Endodermal cell (in vitro differentiated cells): Measurements from ENCODE around the gene DEDD2. TPM values are rescaled to one million over a fixed set of nuclear protein-coding genes. Genes with fewer than 3 reads are reported as not detected.

Source experiments
- DNase-seq: peaks from one replicate; pipeline ENCODE4 v3.0.0-alpha.2; 2017
- H3K27ac ChIP-seq: 2 replicates; pipeline ENCODE4 v1.5.1; 2013; ENCODE audit warnings: mild to moderate bottlenecking, low read depth, low read length, moderate library complexity
- H3K27me3 ChIP-seq: 2 replicates; pipeline ENCODE4 v1.6.1; 2013; ENCODE audit warnings: mild to moderate bottlenecking, low read length, moderate library complexity; ENCODE audit not compliant: insufficient read depth, control insufficient read depth, poor library complexity, severe bottlenecking
- H3K36me3 ChIP-seq: 2 replicates; pipeline ENCODE4 v1.7.0; 2013; ENCODE audit warnings: mild to moderate bottlenecking, low read length, moderate library complexity; ENCODE audit not compliant: control insufficient read depth, insufficient read depth
- H3K4me1 ChIP-seq: one replicate; pipeline ENCODE4 v1.7.0; 2013; ENCODE audit warnings: low read length; ENCODE audit not compliant: control insufficient read depth, insufficient read depth
- H3K4me3 ChIP-seq: 2 replicates; pipeline ENCODE4 v1.5.1; 2013; ENCODE audit warnings: mild to moderate bottlenecking, low read length, moderate library complexity
- H3K9ac ChIP-seq: 2 replicates; pipeline ENCODE4 v1.6.1; 2013; ENCODE audit warnings: mild to moderate bottlenecking, low read length, moderate library complexity; ENCODE audit not compliant: poor library complexity, severe bottlenecking; ENCODE audit errors: extremely low read depth
- H3K9me3 ChIP-seq: 2 replicates; pipeline ENCODE4 v1.6.1; 2013; ENCODE audit warnings: mild to moderate bottlenecking, low read length, moderate library complexity; ENCODE audit not compliant: control insufficient read depth
- H3K27ac Mint-ChIP-seq: 2 replicates; pipeline ENCODE4 v1.8.0; 2020; ENCODE audit warnings: mixed read lengths
- H3K27me3 Mint-ChIP-seq: 2 replicates; pipeline ENCODE4 v1.8.0; 2021; ENCODE audit warnings: mild to moderate bottlenecking, mixed read lengths; ENCODE audit not compliant: insufficient read depth
- H3K36me3 Mint-ChIP-seq: 2 replicates; pipeline ENCODE4 v1.8.0; 2020; ENCODE audit warnings: low read depth, mixed read lengths
- H3K4me1 Mint-ChIP-seq: 2 replicates; pipeline ENCODE4 v1.8.0; 2020; ENCODE audit warnings: mixed read lengths
- H3K4me3 Mint-ChIP-seq: 2 replicates; pipeline ENCODE4 v1.8.0; 2020; ENCODE audit warnings: mild to moderate bottlenecking, moderate library complexity, mixed read lengths
- H3K9me3 Mint-ChIP-seq: 2 replicates; pipeline ENCODE4 v1.8.0; 2020; ENCODE audit warnings: mild to moderate bottlenecking, mixed read lengths
- CTCF ChIP-seq: fragments of 200-600 bp; sonication (generic); conservative IDR thresholded peaks from 2 replicates; pipeline ENCODE4 v1.5.0; 2021; ENCODE audit warnings: antibody characterized with exemption, mild to moderate bottlenecking
- WGBS, 2 experiments: methylation state at CpG; one replicate each; pipeline versions ENCODE4 v1.1.5 to v1.1.7; 2013; ENCODE audit warnings: missing lambda C conversion rate in 2 of 2, mixed read lengths in 1 of 2; ENCODE audit not compliant: insufficient coverage in 1 of 2, insufficient read length in 1 of 2; 5-methylcytosine and 5-hydroxymethylcytosine counted together
- total RNA-seq, 2 donors: library from RNA; stranded (reverse); fragmentation: NEBNext Ultra II Directional in 1 of 2; extraction: Animal tissue kit (Norgen Biotek cat#: 25700) in 1 of 2; gene quantifications; 2 replicates in 1 of 2; 3 replicates in 1 of 2; pipeline ENCODE4 v1.2.1, GENCODE V29; 2021

DEDD2 gene
- total RNA-seq, 2 donors from 2014 or later, result 25.8 to 28.0 TPM

DNA sequence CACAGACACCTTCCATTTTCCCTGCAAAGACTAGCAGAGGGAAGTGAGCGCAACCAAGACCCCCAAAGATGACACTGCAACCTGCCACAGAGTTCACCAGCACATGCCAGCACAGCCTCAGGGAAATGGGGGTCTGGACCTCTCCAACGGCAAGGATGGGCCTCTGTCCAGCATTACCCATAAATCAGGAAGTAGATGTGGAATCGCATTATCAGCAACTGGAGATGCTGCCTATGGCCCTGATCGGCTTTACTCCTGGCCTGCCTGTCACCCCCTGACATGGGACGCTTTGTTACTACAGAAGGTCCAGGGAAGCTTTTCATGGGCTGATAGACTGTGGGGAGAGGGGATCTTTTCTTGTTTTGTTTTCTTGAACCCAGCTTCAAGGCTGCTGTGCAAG lies 43.8 kb downstream of the DEDD2 start:
- Histone ChIP-seq H3K4me1 (no peaks in the 10 kb centered on the region), H3K36me3 (no peaks in the 10 kb centered on the region), H3K27ac (no peak overlapping the region), H3K9ac (no peak overlapping the region), H3K27me3 (peaks cover 65% of the 10 kb centered on the region), H3K4me3 (no peak overlapping the region), H3K9me3 (no peaks in the 10 kb centered on the region)
- peaks cover 47% of the 10 kb centered on the region for H3K27me3 Mint-ChIP-seq
- H3K36me3 Mint-ChIP-seq, result no peaks in the 10 kb centered on the region
- H3K4me3 Mint-ChIP-seq, result no peak overlapping the region
- no peaks in the 10 kb centered on the region for H3K9me3 Mint-ChIP-seq
- no peak for DNase-seq
- peaks cover 5% of the 10 kb centered on the region for H3K4me1 Mint-ChIP-seq
- TF ChIP-seq CTCF, result no peak
- WGBS, 2 experiments, result 81 to 93% methylated on average over 4 to 5 of the region's 5 CpGs
- H3K27ac Mint-ChIP-seq, result no peak overlapping the region

- peaks cover 58% of the 10 kb centered on the region for H3K27me3 ChIP-seq
- H3K4me3 Mint-ChIP-seq, result no peak overlapping the region
- no peak overlapping the region for H3K9ac ChIP-seq
- no peak for TF ChIP-seq CTCF
- no peaks in the 10 kb centered on the region for H3K9me3 Mint-ChIP-seq
- no peaks in the 10 kb centered on the region for H3K36me3 ChIP-seq
- WGBS, 2 experiments, result 85 to 86% methylated on average over 5 to 7 of the region's 7 CpGs
- H3K9me3 ChIP-seq, result no peaks in the 10 kb centered on the region
- peaks cover 5% of the 10 kb centered on the region for H3K4me1 Mint-ChIP-seq
- no peaks in the 10 kb centered on the region for H3K36me3 Mint-ChIP-seq
- H3K27ac Mint-ChIP-seq, result no peak overlapping the region
- H3K4me1 ChIP-seq, result no peaks in the 10 kb centered on the region
- no peak overlapping the region for H3K4me3 ChIP-seq
- H3K27me3 Mint-ChIP-seq, result peaks cover 57% of the 10 kb centered on the region
- no peak for DNase-seq
- no peak overlapping the region for H3K27ac ChIP-seq
Observed at GRCh38 chr19:42172261-42172660, 45.2 kb downstream of the DEDD2 start.

DNA sequence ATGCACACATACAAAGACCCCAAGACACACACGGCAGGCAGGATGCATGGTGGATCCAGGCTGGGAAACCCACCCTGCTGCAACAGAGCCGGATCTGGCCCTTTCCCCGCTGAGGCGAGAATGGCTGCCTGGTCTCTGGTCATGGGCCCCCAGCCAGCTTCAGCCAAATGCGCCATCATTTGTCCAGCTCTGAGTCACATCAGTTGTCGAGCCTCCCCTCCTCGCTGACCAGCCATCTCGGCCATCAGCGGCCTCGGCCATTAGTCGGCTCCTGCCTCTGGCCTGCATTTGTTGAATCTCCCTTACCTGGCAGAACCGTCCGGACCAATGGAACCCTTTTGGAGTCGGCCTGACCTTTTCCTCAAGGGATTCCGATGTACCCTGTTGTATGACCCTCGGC lies 46.8 kb downstream of the DEDD2 start:
- Histone ChIP-seq H3K9ac (no peak overlapping the region), H3K4me1 (no peaks in the 10 kb centered on the region), H3K27ac (no peak overlapping the region), H3K4me3 (no peak overlapping the region), H3K36me3 (no peaks in the 10 kb centered on the region), H3K27me3 (peaks cover 46% of the 10 kb centered on the region), H3K9me3 (no peaks in the 10 kb centered on the region)
- WGBS, 2 experiments, result 88 to 90% methylated on average over 13 to 16 of the region's 16 CpGs
- no peaks in the 10 kb centered on the region for H3K4me1 Mint-ChIP-seq
- no peak overlapping the region for H3K27ac Mint-ChIP-seq
- no peak for DNase-seq
- no peak overlapping the region for H3K4me3 Mint-ChIP-seq
- H3K27me3 Mint-ChIP-seq, result peaks cover 55% of the 10 kb centered on the region
- H3K36me3 Mint-ChIP-seq, result no peaks in the 10 kb centered on the region
- no peak for TF ChIP-seq CTCF
- no peaks in the 10 kb centered on the region for H3K9me3 Mint-ChIP-seq
